IMR-90 (cell line): Measurements from ENCODE around the gene LYSMD3.

ENCODE experiments used
- BHLHE40 ChIP-seq: fragments of 150-350 bp; IDR thresholded peaks from 2 replicates; pipeline ENCODE4 v1.6.1; 2016; ENCODE audit warnings: mild to moderate bottlenecking, low read depth, low read length
- MAFK ChIP-seq: IDR thresholded peaks from 2 replicates; pipeline ENCODE4 v1.6.1; 2012; ENCODE audit warnings: low read depth, low read length, improper control_type of control experiment
- MAZ ChIP-seq: IDR thresholded peaks from 2 replicates; pipeline ENCODE4 v1.6.1; 2012; ENCODE audit warnings: low read depth, mild to moderate bottlenecking, low read length, improper control_type of control experiment, moderate library complexity, borderline replicate concordance
- MXI1 ChIP-seq: IDR thresholded peaks from 2 replicates; pipeline ENCODE4 v1.6.1; 2012; ENCODE audit warnings: low read depth, mild to moderate bottlenecking, low read length, moderate library complexity, borderline replicate concordance
- POLR2A ChIP-seq: IDR thresholded peaks from 2 replicates; pipeline ENCODE4 v1.6.1; 2012; ENCODE audit warnings: mild to moderate bottlenecking, low read depth, low read length
- RAD21 ChIP-seq: IDR thresholded peaks from 2 replicates; pipeline ENCODE4 v1.6.1; 2012; ENCODE audit warnings: low read length, improper control_type of control experiment
- RFX5 ChIP-seq: IDR thresholded peaks from 2 replicates; pipeline ENCODE4 v1.8.0; 2012; ENCODE audit warnings: low read depth, mild to moderate bottlenecking, low read length, moderate library complexity
- SMC3 ChIP-seq: fragments of 150-350 bp; IDR thresholded peaks from 2 replicates; pipeline ENCODE4 v1.6.1; 2016; ENCODE audit warnings: low read depth, mild to moderate bottlenecking, antibody characterized with exemption, low read length, moderate library complexity
- TF ChIP-seq, protein P1 (sequence below): conservative IDR thresholded peaks from 2 replicates; pipeline ENCODE4 v1.5.1; 2012; ENCODE audit warnings: mild to moderate bottlenecking, low read depth, low read length, improper control_type of control experiment
- TF ChIP-seq, protein P2 (sequence below): fragments of 150-350 bp; IDR thresholded peaks from 2 replicates; pipeline ENCODE4 v1.6.1; 2016; ENCODE audit warnings: low read depth, mild to moderate bottlenecking, low read length, moderate library complexity, borderline replicate concordance

- TF ChIP-seq, protein P1, sequence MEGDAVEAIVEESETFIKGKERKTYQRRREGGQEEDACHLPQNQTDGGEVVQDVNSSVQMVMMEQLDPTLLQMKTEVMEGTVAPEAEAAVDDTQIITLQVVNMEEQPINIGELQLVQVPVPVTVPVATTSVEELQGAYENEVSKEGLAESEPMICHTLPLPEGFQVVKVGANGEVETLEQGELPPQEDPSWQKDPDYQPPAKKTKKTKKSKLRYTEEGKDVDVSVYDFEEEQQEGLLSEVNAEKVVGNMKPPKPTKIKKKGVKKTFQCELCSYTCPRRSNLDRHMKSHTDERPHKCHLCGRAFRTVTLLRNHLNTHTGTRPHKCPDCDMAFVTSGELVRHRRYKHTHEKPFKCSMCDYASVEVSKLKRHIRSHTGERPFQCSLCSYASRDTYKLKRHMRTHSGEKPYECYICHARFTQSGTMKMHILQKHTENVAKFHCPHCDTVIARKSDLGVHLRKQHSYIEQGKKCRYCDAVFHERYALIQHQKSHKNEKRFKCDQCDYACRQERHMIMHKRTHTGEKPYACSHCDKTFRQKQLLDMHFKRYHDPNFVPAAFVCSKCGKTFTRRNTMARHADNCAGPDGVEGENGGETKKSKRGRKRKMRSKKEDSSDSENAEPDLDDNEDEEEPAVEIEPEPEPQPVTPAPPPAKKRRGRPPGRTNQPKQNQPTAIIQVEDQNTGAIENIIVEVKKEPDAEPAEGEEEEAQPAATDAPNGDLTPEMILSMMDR, result no peak
- TF ChIP-seq POLR2A, result no peak
- TF ChIP-seq MXI1, result no peak
- no peak for TF ChIP-seq BHLHE40
- no peak for TF ChIP-seq SMC3
- TF ChIP-seq RFX5, result no peak
- TF ChIP-seq, protein P2, sequence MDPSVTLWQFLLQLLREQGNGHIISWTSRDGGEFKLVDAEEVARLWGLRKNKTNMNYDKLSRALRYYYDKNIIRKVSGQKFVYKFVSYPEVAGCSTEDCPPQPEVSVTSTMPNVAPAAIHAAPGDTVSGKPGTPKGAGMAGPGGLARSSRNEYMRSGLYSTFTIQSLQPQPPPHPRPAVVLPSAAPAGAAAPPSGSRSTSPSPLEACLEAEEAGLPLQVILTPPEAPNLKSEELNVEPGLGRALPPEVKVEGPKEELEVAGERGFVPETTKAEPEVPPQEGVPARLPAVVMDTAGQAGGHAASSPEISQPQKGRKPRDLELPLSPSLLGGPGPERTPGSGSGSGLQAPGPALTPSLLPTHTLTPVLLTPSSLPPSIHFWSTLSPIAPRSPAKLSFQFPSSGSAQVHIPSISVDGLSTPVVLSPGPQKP, result no peak
- TF ChIP-seq MAFK, result peak; percentile 44; the same call in 1 of the 2 replicates
- TF ChIP-seq RAD21, result no peak
- TF ChIP-seq MAZ, result no peak
Measured at GRCh38 chr5:90480699-90481098, 48.7 kb downstream of the LYSMD3 start.
